ENCODE measurements around the gene NR2C2.
A peak's percentile ranks its signal among the peaks of the same experiment; 100 is the strongest.
"Not testable (repeated sequence)": the region's sequence is repeated elsewhere in the genome, so short reads cannot be mapped to it uniquely, and the experiment has no call there.

The NR2C2 gene

GRCh38 chr3:14947100-14947885, at the start of gene NR2C2:
TSS of gene NR2C2 (plus strand) at chr3:14947583. CDS start at chr3:15003915, 56,332 bp downstream.
- Histone ChIP-seq H3K36me3 (ENCODE audit: control insufficient read depth, insufficient read depth, low read length) (peaks cover 5% of the 10 kb centered on the region), H3K27me3 (replicated peaks; ENCODE audit: control insufficient read depth, insufficient read depth, low read length) (no peaks in the 10 kb centered on the region), H3K4me3 (replicated peaks; ENCODE audit: low read depth, low read length) (peak within 1 kb of the TSS; percentile 90)
- no peak for TF ChIP-seq CTCF (IDR thresholded peaks at IDR 0.05; ENCODE audit: insufficient read depth, low read length, poor library complexity, severe bottlenecking)
- DNase-seq (ENCODE audit: extremely low read depth, insufficient read length), result peak; percentile 93

DNA sequence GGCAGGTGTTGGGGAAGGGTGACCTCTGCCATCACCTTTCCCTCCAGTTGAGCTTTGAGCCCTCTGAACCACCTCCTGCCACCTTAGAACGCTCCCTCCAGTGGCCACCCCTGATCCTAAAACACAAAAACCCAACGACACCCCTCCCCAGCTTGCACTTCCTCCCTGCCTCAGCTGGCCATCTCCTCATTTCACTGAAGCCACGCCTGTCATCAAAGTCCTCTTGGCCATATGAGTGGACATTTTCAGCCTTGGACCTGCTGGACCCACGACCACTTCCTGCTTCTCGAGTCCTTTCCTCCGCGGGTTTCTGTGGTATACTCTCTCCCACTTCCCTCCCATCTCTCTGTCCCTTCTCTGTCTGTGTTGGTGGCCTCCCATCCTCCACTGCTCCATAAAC, 48.5 kb upstream of the NR2C2 start:
- Histone ChIP-seq H3K27me3 (replicated peaks; ENCODE audit: control insufficient read depth, insufficient read depth, low read length) (no peaks in the 10 kb centered on the region; the same call in 1 of the 2 replicates), H3K4me3 (replicated peaks; ENCODE audit: low read depth, low read length) (no peak overlapping the region)
- TF ChIP-seq CTCF (IDR thresholded peaks at IDR 0.05; ENCODE audit: insufficient read depth, low read length, poor library complexity, severe bottlenecking), result peak; percentile 4

GRCh38 chr3:14899993-14900618, 47.3 kb upstream of the NR2C2 start:
- no peaks in the 10 kb centered on the region for H3K36me3 ChIP-seq (ENCODE audit: control insufficient read depth, insufficient read depth, low read length)
- H3K27me3 ChIP-seq (replicated peaks; ENCODE audit: control insufficient read depth, insufficient read depth, low read length), result no peaks in the 10 kb centered on the region; the same call in 1 of the 2 replicates
- no peak for DNase-seq (ENCODE audit: extremely low read depth, insufficient read length)
- TF ChIP-seq CTCF (IDR thresholded peaks at IDR 0.05; ENCODE audit: insufficient read depth, low read length, poor library complexity, severe bottlenecking), result no peak
- no peak overlapping the region for H3K4me3 ChIP-seq (replicated peaks; ENCODE audit: low read depth, low read length)

More for the DNA sequence above, 48.5 kb upstream of the NR2C2 start:
- no peak for DNase-seq (ENCODE audit: extremely low read depth, insufficient read length)
- H3K36me3 ChIP-seq (ENCODE audit: control insufficient read depth, insufficient read depth, low read length), result no peaks in the 10 kb centered on the region

- no peak overlapping the region for H3K4me3 ChIP-seq (replicated peaks; ENCODE audit: low read depth, low read length)
- H3K27me3 ChIP-seq (replicated peaks; ENCODE audit: control insufficient read depth, insufficient read depth, low read length), result no peaks in the 10 kb centered on the region; the same call in 1 of the 2 replicates
- DNase-seq (ENCODE audit: extremely low read depth, insufficient read length), result no peak
- no peak for TF ChIP-seq CTCF (IDR thresholded peaks at IDR 0.05; ENCODE audit: insufficient read depth, low read length, poor library complexity, severe bottlenecking)
- H3K36me3 ChIP-seq (ENCODE audit: control insufficient read depth, insufficient read depth, low read length), result no peaks in the 10 kb centered on the region
Measured at GRCh38 chr3:14900881-14901873, 46.2 kb upstream of the NR2C2 start.

DNA sequence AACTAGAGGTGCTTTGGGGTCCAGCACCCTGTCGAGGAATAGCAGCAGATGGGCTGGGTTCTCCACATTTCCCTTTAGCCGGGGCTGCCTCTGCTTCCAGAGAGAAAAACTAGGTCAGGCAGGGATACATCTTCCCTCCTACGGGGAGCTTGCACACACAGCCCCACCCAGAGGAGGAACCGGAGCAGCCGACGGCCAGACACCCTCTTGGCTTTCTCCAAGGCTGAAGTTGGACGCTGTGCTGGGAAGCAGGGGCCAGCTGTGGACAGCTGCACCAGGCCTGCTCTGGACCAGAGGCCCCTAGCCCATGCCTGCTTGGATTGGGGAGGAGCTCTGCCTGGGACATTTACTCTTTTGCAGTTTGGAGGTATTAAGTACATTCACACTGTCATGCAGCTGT, 44.7 kb upstream of the NR2C2 start:
- no peaks in the 10 kb centered on the region for H3K36me3 ChIP-seq (ENCODE audit: control insufficient read depth, insufficient read depth, low read length)
- no peak overlapping the region for H3K4me3 ChIP-seq (replicated peaks; ENCODE audit: low read depth, low read length)
- no peaks in the 10 kb centered on the region for H3K27me3 ChIP-seq (replicated peaks; ENCODE audit: control insufficient read depth, insufficient read depth, low read length)
- DNase-seq (ENCODE audit: extremely low read depth, insufficient read length), result no peak
- no peak for TF ChIP-seq CTCF (IDR thresholded peaks at IDR 0.05; ENCODE audit: insufficient read depth, low read length, poor library complexity, severe bottlenecking)

DNA sequence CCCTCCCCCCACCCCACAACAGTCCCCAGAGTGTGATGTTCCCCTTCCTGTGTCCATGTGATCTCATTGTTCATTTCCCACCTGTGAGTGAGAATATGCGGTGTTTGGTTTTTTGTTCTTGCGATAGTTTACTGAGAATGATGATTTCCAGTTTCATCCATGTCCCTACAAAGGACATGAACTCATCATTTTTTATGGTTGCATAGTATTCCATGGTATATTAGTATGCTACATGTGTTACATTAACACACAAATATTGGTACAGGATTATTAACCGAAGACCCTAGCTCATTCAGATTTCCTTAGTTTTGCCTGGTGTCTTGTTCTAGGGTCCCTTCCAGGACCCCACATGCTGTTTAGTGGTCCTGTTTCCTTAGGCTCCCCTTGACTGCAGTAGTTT, 43.9 kb upstream of the NR2C2 start:
- not testable (repeated sequence) for H3K27me3 ChIP-seq (replicated peaks; ENCODE audit: control insufficient read depth, insufficient read depth, low read length); H3K36me3 ChIP-seq (ENCODE audit: control insufficient read depth, insufficient read depth, low read length); DNase-seq (ENCODE audit: extremely low read depth, insufficient read length); H3K4me3 ChIP-seq (replicated peaks; ENCODE audit: low read depth, low read length)

Measured in GM06990 (cell line).